Adrenal gland (tissue), 5 donors: ENCODE results near the gene HSD17B8.

Experiments
- POLR2A ChIP-seq, 2 donors: fragments of 450-650 bp; IDR thresholded peaks; one replicate each; pipeline ENCODE4 v1.6.1; 2017; ENCODE audit warnings: antibody characterized with exemption in 2 of 2, mild to moderate bottlenecking in 2 of 2, moderate library complexity in 1 of 2
- TF ChIP-seq, protein P1 (sequence below), 6 experiments: fragments of 450-650 bp in 4 of 6; fragments of 200-600 bp in 2 of 6; sonication (generic) in 1 of 6; IDR thresholded peaks; 1 replicate in 5 of 6; 2 replicates in 1 of 6; pipeline versions ENCODE4 v1.5.1 to v1.8.0; 2016 to 2021; ENCODE audit warnings: antibody characterized with exemption in 6 of 6, mild to moderate bottlenecking in 2 of 6, moderate library complexity in 1 of 6
- donor health status: DM: no; HTN: no; CAD: no.

DNA sequence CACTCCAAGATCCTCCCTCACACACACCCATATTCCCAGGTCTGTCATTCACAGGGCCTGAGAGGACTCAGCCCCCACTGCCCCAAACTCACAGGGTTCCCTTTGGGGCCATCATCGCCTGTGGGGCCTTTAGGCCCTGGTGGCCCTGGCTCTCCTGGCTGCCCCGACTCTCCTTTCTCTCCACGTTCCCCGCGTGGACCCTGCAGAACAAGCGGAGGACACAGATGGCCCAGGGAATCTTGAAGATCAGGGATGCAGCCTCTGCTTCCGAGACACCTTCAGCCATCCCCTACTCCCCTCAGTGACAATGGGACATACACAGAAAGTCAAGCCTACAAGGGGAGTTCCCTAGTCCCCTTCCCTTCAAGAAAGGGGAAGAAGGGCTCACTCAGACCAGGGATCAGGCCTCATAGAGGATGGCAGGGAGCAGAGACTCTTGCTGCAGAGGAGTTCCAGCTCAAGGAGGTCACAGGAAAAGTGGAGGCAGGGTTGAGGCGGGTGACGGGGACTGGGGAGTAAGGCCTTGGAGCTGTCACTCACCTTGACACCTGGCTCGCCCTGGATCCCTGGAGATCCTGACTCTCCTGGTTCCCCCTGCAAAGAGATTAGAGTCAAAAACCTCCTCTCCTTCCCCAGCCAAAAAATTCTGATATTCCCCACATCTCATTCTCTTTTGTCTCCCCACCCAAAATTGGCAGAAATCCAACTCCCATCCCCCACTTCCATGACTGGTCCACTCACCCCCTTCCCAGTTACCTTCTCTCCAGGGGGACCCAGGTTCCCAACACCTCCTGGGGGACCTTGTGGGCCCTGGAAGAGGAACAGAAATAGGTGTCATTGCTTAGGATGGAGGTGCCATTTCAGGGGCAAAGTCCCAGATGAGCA is 34.9 kb upstream of the HSD17B8 start:
- TF ChIP-seq, protein P1, sequence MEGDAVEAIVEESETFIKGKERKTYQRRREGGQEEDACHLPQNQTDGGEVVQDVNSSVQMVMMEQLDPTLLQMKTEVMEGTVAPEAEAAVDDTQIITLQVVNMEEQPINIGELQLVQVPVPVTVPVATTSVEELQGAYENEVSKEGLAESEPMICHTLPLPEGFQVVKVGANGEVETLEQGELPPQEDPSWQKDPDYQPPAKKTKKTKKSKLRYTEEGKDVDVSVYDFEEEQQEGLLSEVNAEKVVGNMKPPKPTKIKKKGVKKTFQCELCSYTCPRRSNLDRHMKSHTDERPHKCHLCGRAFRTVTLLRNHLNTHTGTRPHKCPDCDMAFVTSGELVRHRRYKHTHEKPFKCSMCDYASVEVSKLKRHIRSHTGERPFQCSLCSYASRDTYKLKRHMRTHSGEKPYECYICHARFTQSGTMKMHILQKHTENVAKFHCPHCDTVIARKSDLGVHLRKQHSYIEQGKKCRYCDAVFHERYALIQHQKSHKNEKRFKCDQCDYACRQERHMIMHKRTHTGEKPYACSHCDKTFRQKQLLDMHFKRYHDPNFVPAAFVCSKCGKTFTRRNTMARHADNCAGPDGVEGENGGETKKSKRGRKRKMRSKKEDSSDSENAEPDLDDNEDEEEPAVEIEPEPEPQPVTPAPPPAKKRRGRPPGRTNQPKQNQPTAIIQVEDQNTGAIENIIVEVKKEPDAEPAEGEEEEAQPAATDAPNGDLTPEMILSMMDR (IDR thresholded peaks at IDR 0.05) = no peak
- no peak for TF ChIP-seq POLR2A (IDR thresholded peaks at IDR 0.05)
